HepG2 (cell line): ENCODE measurements around the gene CPEB4. TPM values are rescaled to one million over a fixed set of nuclear protein-coding genes. Genes with fewer than 3 reads are reported as not detected.

Experiments used
- AKAP8 ChIP-seq: sonication (generic); formaldehyde crosslinking; IDR thresholded peaks from 2 replicates; pipeline ENCODE4 v1.5.1; 2020; ENCODE audit warnings: mild to moderate bottlenecking, missing genetic modification reagents
- BCL6 ChIP-seq: IDR thresholded peaks from 2 replicates; pipeline ENCODE4 v1.6.1; 2016; ENCODE audit warnings: missing genetic modification reagents, missing compliant biosample characterization
- CBX2 ChIP-seq, 2 experiments: fragments of 200-600 bp in 1 of 2; sonication (generic); formaldehyde crosslinking in 1 of 2; IDR thresholded peaks; 2 replicates each; pipeline versions ENCODE4 v1.7.0 to v1.8.1; 2018 to 2022; ENCODE audit warnings: low read depth in 2 of 2, low read length in 1 of 2, mild to moderate bottlenecking in 1 of 2, missing genetic modification reagents in 1 of 2
- CHD4 ChIP-seq: fragments of 200-600 bp; sonication (generic); IDR thresholded peaks from 2 replicates; pipeline ENCODE4 v1.7.0; 2017; ENCODE audit warnings: mild to moderate bottlenecking, low read length, borderline replicate concordance
- GLMP ChIP-seq: sonication (generic); formaldehyde crosslinking; IDR thresholded peaks from 2 replicates; pipeline ENCODE4 v1.9.0; 2021; ENCODE audit warnings: missing genetic modification reagents, mild to moderate bottlenecking, borderline replicate concordance
- NFATC3 ChIP-seq: sonication (generic); formaldehyde crosslinking; IDR thresholded peaks from 2 replicates; pipeline ENCODE4 v1.5.1; 2020; ENCODE audit warnings: mild to moderate bottlenecking, missing genetic modification reagents
- NR1H2 ChIP-seq: sonication (generic); formaldehyde crosslinking; IDR thresholded peaks from 2 replicates; pipeline ENCODE4 v1.8.1; 2022; ENCODE audit warnings: low read depth, missing genetic modification reagents, borderline replicate concordance
- NR2F2 ChIP-seq: IDR thresholded peaks from 2 replicates; pipeline ENCODE4 v1.6.1; 2012; ENCODE audit warnings: low read depth, inconsistent platforms, borderline replicate concordance
- PHF20 ChIP-seq: sonication (generic); formaldehyde crosslinking; IDR thresholded peaks from 2 replicates; pipeline ENCODE4 v1.5.0; 2020; ENCODE audit warnings: mild to moderate bottlenecking, missing genetic modification reagents
- POLR2G ChIP-seq: fragments of 200-400 bp; formaldehyde crosslinking; IDR thresholded peaks from 2 replicates; pipeline ENCODE4 v1.6.1; 2018; ENCODE audit warnings: mild to moderate bottlenecking, low read depth, low read length, moderate library complexity
- RBFOX2 ChIP-seq: fragments of 200-400 bp; formaldehyde crosslinking; IDR thresholded peaks from 2 replicates; pipeline ENCODE4 v1.6.1; 2017; ENCODE audit warnings: low read depth, mild to moderate bottlenecking, low read length
- RFX5 ChIP-seq: IDR thresholded peaks from 2 replicates; pipeline ENCODE4 v1.6.1; 2011; ENCODE audit warnings: low read depth, low read length, improper control_type of control experiment
- SAP130 ChIP-seq: IDR thresholded peaks from 2 replicates; pipeline ENCODE4 v1.6.1; 2016; ENCODE audit warnings: low read depth
- SP4 ChIP-seq: sonication (generic); formaldehyde crosslinking; IDR thresholded peaks from 2 replicates; pipeline ENCODE4 v1.8.1; 2023; ENCODE audit warnings: mild to moderate bottlenecking, missing genetic modification reagents
- ZMAT3 ChIP-seq: sonication (generic); formaldehyde crosslinking; conservative IDR thresholded peaks from 2 replicates; pipeline ENCODE4 v1.7.0; 2021; ENCODE audit warnings: missing genetic modification reagents
- ZNF17 ChIP-seq: sonication (generic); formaldehyde crosslinking; IDR thresholded peaks from 2 replicates; pipeline ENCODE4 v1.5.0; 2020; ENCODE audit warnings: mild to moderate bottlenecking, missing genetic modification reagents
- ZNF225 ChIP-seq: sonication (generic); formaldehyde crosslinking; IDR thresholded peaks from 2 replicates; pipeline ENCODE4 v1.4.0; 2020; ENCODE audit warnings: mild to moderate bottlenecking, missing genetic modification reagents
- ZNF274 ChIP-seq: sonication (generic); formaldehyde crosslinking; IDR thresholded peaks from 2 replicates; pipeline ENCODE4 v1.5.1; 2020; ENCODE audit warnings: mild to moderate bottlenecking, missing genetic modification reagents
- ZNF605 ChIP-seq: sonication (generic); formaldehyde crosslinking; IDR thresholded peaks from 2 replicates; pipeline ENCODE4 v1.8.0; 2022; ENCODE audit warnings: mild to moderate bottlenecking, missing genetic modification reagents
- ZNF776 ChIP-seq: sonication (generic); formaldehyde crosslinking; IDR thresholded peaks from 2 replicates; pipeline ENCODE4 v1.4.0; 2020; ENCODE audit warnings: mild to moderate bottlenecking, missing genetic modification reagents
- ZNF781 ChIP-seq: sonication (generic); formaldehyde crosslinking; IDR thresholded peaks from 2 replicates; pipeline ENCODE4 v1.5.1; 2020; ENCODE audit warnings: borderline replicate concordance, mild to moderate bottlenecking, missing genetic modification reagents; ENCODE audit errors: not compliant biosample characterization
- ZNF883 ChIP-seq: sonication (generic); formaldehyde crosslinking; IDR thresholded peaks from 2 replicates; pipeline ENCODE4 v1.5.1; 2020; ENCODE audit warnings: mild to moderate bottlenecking, missing genetic modification reagents; ENCODE audit errors: not compliant biosample characterization
- polyA plus RNA-seq, 8 experiments: library from polyadenylated mRNA; depleted of rRNA in 3 of 8; stranded (reverse) in 7 of 8; unstranded in 1 of 8; fragments of >200 nt; fragmentation: Illumina TruSeq in 4 of 8; extraction: Trizol in 4 of 8; gene quantifications; 2 replicates each; pipeline versions ENCODE4 v1.2.1 to v1.2.3, GENCODE V29; 2011 to 2016; ENCODE audit warnings: low read depth in 4 of 8, missing spikeins in 1 of 8, mixed read lengths in 1 of 8; ENCODE audit not compliant: insufficient read depth in 1 of 8
- total RNA-seq, 5 experiments: library from RNA; depleted of rRNA; stranded (reverse); fragments of >200 nt; fragmentation: Illumina TruSeq; extraction: Trizol; gene quantifications; 2 replicates each; pipeline ENCODE4 v1.2.3, GENCODE V29; 2016; ENCODE audit warnings: low read depth in 1 of 5
- TF ChIP-seq, protein P1 (sequence below): sonication (generic); formaldehyde crosslinking; IDR thresholded peaks from 2 replicates; pipeline ENCODE4 v1.4.0; 2020; ENCODE audit warnings: missing genetic modification reagents, mild to moderate bottlenecking, borderline replicate concordance
- TF ChIP-seq, protein P2 (sequence below): IDR thresholded peaks from 2 replicates; pipeline ENCODE4 v1.6.1; 2016; ENCODE audit warnings: control low read depth
- TF ChIP-seq, protein P3 (sequence below): sonication (generic); formaldehyde crosslinking; IDR thresholded peaks from 2 replicates; pipeline ENCODE4; 2020; ENCODE audit warnings: missing genetic modification reagents, mild to moderate bottlenecking, borderline replicate concordance

CPEB4 gene
- total and polyA plus RNA-seq, 2 of the 13 experiments (the other 11 are each of a cell fraction or from before 2014, with no cell fraction given), result 7.7 to 26.7 TPM

DNA sequence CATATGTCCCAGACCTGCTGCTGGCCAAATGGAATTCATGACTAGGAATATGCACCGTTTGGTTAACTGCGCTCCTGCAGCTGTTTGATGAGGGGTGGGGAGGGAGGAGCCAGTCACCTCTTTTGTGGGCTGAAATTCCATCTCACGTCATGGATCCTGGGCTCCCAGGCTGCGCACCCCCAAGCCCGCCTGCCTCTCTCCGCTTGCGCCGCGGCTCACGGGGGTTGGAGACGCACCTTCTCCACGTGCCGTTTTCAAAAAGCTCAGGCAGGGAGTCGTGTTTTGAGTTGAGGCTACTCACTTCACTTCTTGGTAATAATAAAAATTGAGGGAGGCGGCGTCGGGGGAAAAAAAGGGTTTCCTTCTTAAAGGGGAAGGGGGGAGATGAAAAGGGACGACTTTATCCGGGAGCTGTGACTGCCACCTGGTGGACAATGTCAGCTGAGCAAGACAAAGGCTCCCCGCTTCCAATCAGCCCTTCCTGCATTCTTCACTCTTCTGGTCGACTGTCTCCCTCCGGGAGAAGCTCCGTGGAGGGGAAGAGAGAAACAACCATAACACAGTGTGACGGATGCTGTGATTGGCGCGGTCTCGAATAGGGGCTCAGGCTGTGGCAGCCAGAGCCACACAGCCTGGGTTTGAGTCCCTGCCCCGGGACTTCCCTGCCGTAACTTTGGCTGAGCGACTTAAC is 84.9 kb downstream of the CPEB4 start (continued):
- no peak for TF ChIP-seq AKAP8
- TF ChIP-seq NR1H2, result no peak
- no peak for TF ChIP-seq RFX5
- 0 out of 2 replicates have a peak, but pooled peaks have one; percentile 15 for TF ChIP-seq BCL6 (CRISPR knock-in tag)
- no peak for TF ChIP-seq CHD4
- TF ChIP-seq, protein P1, sequence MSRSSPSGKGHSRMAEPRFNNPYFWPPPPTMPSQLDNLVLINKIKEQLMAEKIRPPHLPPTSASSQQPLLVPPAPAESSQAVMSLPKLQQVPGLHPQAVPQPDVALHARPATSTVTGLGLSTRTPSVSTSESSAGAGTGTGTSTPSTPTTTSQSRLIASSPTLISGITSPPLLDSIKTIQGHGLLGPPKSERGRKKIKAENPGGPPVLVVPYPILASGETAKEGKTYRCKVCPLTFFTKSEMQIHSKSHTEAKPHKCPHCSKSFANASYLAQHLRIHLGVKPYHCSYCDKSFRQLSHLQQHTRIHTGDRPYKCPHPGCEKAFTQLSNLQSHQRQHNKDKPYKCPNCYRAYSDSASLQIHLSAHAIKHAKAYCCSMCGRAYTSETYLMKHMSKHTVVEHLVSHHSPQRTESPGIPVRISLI, result no peak
- TF ChIP-seq ZNF17 (CRISPR knock-in tag), result no peak
- TF ChIP-seq POLR2G, result no peak
- no peak for TF ChIP-seq CBX2 (IDR thresholded peaks at IDR 0.05; ENCODE audit: low read depth, low read length)
- TF ChIP-seq CBX2 (CRISPR knock-in tag; IDR thresholded peaks at IDR 0.05; ENCODE audit: low read depth), result no peak
- no peak for TF ChIP-seq ZMAT3 (CRISPR knock-in tag)
- TF ChIP-seq ZNF274 (CRISPR knock-in tag), result no peak
- TF ChIP-seq ZNF781, result no peak
- no peak for TF ChIP-seq SP4
- no peak for TF ChIP-seq ZNF225 (CRISPR knock-in tag)
- TF ChIP-seq PHF20, result no peak
- TF ChIP-seq, protein P2, sequence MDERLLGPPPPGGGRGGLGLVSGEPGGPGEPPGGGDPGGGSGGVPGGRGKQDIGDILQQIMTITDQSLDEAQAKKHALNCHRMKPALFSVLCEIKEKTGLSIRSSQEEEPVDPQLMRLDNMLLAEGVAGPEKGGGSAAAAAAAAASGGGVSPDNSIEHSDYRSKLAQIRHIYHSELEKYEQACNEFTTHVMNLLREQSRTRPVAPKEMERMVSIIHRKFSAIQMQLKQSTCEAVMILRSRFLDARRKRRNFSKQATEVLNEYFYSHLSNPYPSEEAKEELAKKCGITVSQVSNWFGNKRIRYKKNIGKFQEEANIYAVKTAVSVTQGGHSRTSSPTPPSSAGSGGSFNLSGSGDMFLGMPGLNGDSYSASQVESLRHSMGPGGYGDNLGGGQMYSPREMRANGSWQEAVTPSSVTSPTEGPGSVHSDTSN (CRISPR knock-in tag), result no peak
- peak; percentile 65; the same call in 1 of the 2 replicates for TF ChIP-seq ZNF605 (CRISPR knock-in tag)
- TF ChIP-seq ZNF883 (CRISPR knock-in tag), result no peak
- no peak for TF ChIP-seq RBFOX2
- no peak for TF ChIP-seq GLMP
- peak; percentile 62 for TF ChIP-seq SAP130
- TF ChIP-seq NR2F2, result no peak
- TF ChIP-seq NFATC3 (CRISPR knock-in tag), result no peak
- TF ChIP-seq, protein P3, sequence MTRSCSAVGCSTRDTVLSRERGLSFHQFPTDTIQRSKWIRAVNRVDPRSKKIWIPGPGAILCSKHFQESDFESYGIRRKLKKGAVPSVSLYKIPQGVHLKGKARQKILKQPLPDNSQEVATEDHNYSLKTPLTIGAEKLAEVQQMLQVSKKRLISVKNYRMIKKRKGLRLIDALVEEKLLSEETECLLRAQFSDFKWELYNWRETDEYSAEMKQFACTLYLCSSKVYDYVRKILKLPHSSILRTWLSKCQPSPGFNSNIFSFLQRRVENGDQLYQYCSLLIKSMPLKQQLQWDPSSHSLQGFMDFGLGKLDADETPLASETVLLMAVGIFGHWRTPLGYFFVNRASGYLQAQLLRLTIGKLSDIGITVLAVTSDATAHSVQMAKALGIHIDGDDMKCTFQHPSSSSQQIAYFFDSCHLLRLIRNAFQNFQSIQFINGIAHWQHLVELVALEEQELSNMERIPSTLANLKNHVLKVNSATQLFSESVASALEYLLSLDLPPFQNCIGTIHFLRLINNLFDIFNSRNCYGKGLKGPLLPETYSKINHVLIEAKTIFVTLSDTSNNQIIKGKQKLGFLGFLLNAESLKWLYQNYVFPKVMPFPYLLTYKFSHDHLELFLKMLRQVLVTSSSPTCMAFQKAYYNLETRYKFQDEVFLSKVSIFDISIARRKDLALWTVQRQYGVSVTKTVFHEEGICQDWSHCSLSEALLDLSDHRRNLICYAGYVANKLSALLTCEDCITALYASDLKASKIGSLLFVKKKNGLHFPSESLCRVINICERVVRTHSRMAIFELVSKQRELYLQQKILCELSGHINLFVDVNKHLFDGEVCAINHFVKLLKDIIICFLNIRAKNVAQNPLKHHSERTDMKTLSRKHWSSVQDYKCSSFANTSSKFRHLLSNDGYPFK (CRISPR knock-in tag), result no peak
- no peak for TF ChIP-seq ZNF776 (CRISPR knock-in tag)
